GM10248 (cell line): ENCODE data around the gene GCLC.
"Not testable (repeated sequence)": the region's sequence is repeated elsewhere in the genome, so short reads cannot be mapped to it uniquely, and the experiment has no call there.

Experiments
- CTCF ChIA-PET: fragments of 300-600 bp; sonication (Branson Sonifier 250); formaldehyde crosslinking; extraction: SDS; loops from one replicate; lab custom pipeline; 2021; ENCODE audit warnings: antibody characterized with exemption; lab: Yijun Ruan, JAX
- POLR2A ChIA-PET: fragments of 350-650 bp; sonication (Branson Sonifier 250); formaldehyde crosslinking; extraction: SDS; loops from one replicate; lab custom pipeline; 2020; ENCODE audit warnings: antibody characterized with exemption; lab: Yijun Ruan, JAX
- DNase-seq: peaks from one replicate; pipeline ENCODE4 v3.0.0; 2012; ENCODE audit errors: extremely low spot score
- TF ChIP-seq, protein P1 (sequence below): IDR thresholded peaks from 2 replicates; pipeline ENCODE4 v1.5.1; 2012; ENCODE audit warnings: mild to moderate bottlenecking, low read depth; ENCODE audit errors: extremely low read depth, missing control alignments, control extremely low read depth

The GCLC gene

DNA sequence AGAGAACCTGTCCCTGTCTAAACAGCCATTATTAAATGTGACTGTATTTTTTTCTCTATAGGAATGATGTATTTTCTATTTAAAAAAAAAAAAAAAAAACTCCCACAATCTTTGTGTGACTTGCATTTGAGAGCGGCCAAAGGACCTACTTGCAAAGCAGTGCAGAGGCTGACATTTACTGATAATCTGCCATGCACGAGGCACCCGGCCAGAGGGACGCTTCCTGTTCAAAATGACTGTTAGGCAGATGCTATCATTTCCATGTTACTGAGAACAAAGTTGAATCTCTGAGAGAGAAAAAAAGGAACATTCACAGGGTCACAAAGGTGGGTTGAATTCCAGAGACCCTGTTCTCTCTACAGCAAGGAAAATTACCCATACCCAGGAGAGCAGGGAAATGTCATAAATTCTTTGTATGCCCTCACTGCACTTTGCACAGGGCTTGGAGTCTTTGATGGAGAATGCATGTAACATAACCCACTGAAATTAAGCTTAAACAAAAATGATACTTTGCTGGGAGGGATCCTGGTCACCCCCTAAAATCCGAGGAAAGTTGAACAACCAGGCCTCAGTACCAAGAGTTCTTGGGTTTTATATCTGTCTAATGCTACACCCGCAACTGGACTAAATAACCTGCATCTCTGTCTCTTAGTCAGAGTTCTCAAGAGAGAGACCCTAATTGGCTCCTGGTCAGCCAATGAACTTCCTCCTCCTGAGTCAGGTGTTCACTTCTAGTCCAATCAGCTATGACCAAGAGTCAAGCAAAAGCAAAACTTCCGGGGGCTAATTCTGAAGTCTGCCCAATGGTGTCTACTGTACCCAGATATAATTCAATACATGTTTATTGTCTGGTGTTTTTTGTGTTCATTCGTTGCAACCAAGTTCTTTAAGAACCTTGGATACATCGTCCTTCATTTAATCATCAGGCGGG lies 61.2 kb downstream of the GCLC start:
- ChIA-PET POLR2A (no interaction called here), CTCF (interaction anchor here (0.6 to 9.2 kb wide), 31 partner anchors 9 to 759 kb away, joined by 3 to 161 read pairs (median 3); no protein-coding TSS in a partner anchor)
- DNase-seq = no peak

DNA sequence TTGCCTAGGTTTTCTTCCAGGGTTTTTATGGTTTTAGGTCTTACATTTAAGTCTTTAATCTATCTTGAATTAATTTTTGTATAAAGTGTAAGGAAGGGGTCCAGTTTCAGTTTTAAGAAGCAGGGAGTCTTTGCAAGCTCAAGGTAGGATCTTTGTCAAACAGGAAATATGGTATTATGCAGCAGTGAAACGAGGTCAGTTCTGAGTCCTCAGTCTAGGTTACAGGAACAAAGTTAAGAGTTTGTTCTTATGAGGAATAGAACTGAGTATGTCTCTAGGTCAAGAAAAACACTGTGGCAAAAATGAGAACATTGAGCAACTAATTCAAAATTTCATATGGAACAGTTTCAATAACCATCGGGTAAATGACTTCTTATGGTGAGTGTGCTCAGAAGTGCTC lies 63.6 kb downstream of the GCLC start:
- ChIA-PET CTCF (interaction anchor here (9.2 kb wide), 1 partner anchor 310 kb away, joined by 161 read pairs; no protein-coding TSS in a partner anchor), POLR2A (no interaction called here)
- TF ChIP-seq, protein P1, sequence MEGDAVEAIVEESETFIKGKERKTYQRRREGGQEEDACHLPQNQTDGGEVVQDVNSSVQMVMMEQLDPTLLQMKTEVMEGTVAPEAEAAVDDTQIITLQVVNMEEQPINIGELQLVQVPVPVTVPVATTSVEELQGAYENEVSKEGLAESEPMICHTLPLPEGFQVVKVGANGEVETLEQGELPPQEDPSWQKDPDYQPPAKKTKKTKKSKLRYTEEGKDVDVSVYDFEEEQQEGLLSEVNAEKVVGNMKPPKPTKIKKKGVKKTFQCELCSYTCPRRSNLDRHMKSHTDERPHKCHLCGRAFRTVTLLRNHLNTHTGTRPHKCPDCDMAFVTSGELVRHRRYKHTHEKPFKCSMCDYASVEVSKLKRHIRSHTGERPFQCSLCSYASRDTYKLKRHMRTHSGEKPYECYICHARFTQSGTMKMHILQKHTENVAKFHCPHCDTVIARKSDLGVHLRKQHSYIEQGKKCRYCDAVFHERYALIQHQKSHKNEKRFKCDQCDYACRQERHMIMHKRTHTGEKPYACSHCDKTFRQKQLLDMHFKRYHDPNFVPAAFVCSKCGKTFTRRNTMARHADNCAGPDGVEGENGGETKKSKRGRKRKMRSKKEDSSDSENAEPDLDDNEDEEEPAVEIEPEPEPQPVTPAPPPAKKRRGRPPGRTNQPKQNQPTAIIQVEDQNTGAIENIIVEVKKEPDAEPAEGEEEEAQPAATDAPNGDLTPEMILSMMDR = no peak
- no peak for DNase-seq

More for the DNA sequence above, 61.2 kb downstream of the GCLC start:
- TF ChIP-seq, protein P1 = no peak

DNA sequence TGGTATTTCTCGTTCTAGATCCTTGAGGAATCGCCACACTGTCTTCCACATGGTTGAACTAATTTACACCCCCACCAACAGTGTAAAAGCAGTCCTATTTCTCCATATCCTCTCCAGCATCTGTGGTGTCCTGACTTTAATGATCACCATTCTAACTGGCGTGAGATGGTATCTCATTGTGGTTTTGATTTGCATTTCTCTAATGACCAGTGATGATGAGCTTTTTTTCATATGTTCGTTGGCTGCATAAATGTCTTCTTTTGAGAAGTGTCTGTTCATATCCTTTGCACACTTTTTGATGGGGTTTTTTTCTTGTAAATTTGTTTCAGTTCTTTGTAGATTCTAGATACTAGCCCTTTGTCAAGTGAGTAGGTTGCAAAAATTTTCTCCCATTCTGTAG lies 64.1 kb downstream of the GCLC start:
- POLR2A ChIA-PET, DNase-seq: not testable (repeated sequence)
- CTCF ChIA-PET = interaction anchor here (9.2 kb wide), 1 partner anchor 309 kb away, joined by 161 read pairs; no protein-coding TSS in a partner anchor

DNA sequence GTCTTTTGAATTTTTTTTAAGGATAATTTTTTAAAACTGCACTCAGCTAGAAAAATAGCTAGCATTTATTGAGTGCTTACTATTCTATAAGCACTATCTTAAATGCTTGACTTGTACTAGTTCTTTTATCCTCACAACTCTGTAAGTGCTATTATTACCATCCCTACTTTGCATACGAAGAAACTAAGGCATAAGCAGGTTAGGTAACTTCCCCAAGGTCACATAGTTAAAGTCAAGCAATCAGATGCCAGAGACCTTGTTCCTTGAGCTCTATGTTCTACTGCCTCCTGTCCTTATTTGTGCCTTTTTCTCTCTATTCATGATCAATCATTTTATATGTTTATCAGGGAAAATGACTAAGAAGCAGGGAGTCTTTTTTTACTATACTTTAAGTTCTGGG lies 65.0 kb downstream of the GCLC start:
- CTCF ChIA-PET = interaction anchor here (0.9 to 9.2 kb wide), 2 partner anchors 13 to 308 kb away, joined by 3 to 161 read pairs; no protein-coding TSS in a partner anchor
- POLR2A ChIA-PET = no interaction called here
- DNase-seq = no peak
- TF ChIP-seq, protein P1 = no peak

DNA sequence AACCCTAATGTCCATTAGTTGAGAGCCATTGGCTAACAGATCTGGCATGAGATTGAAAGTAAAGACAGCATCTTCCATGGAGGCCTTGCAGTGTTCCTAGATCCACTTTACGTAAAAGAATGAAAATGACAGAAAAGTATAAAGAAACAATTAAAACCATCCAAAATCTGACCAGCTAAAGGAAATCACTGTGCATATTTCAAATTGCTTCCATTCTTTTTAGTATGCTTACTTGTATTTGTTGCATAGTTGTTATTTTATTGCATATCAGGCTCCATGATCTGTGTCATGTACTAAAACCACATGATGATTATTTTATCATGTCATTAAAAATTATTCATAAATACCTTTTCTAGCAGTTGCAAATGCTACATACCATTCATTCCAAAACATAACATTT lies 67.9 kb downstream of the GCLC start:
- TF ChIP-seq, protein P1 = no peak
- no peak for DNase-seq
- ChIA-PET CTCF (interaction anchor here (1.2 to 3.4 kb wide), 4 partner anchors 7 to 351 kb away, joined by 3 to 16 read pairs (median 4); no protein-coding TSS in a partner anchor), POLR2A (no interaction called here)

DNA sequence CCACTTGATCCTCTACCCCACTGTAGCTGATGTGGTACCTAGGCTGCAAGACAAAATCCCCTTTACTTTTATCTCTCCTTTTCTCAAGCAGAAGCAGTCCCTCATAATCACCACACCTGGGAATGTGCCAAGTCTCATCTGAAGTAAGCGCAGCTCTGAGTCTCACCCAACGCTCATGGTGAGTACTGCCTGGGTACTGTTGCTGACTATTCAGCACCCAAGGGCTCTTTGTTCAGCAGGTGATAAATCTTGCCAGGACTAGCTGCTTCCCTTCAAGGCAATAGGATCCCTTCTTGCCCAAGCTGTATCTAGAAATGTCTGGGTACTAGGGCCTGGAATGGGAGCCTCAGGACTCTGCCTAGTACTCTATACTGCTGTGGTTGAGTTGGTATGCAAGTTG lies 70.9 kb downstream of the GCLC start:
- ChIA-PET CTCF (interaction anchor here (1.3 to 3.4 kb wide), 3 partner anchors 10 to 285 kb away, joined by 3 to 16 read pairs (median 4); no protein-coding TSS in a partner anchor), POLR2A (no interaction called here)
- TF ChIP-seq, protein P1 = no peak
- DNase-seq = no peak
